NCI-H1694 treated with DMSO at 0.1 percent for 48 hours (cell line): ENCODE data around the gene CASP8.
"Not testable (repeated sequence)": the region's sequence is repeated elsewhere in the genome, so short reads cannot be mapped to it uniquely, and the experiment has no call there.

Experiments used
- DNase-seq: peaks from one replicate; lab custom pipeline; 2025; lab: John Stamatoyannopoulos, UW

CASP8 gene

DNA sequence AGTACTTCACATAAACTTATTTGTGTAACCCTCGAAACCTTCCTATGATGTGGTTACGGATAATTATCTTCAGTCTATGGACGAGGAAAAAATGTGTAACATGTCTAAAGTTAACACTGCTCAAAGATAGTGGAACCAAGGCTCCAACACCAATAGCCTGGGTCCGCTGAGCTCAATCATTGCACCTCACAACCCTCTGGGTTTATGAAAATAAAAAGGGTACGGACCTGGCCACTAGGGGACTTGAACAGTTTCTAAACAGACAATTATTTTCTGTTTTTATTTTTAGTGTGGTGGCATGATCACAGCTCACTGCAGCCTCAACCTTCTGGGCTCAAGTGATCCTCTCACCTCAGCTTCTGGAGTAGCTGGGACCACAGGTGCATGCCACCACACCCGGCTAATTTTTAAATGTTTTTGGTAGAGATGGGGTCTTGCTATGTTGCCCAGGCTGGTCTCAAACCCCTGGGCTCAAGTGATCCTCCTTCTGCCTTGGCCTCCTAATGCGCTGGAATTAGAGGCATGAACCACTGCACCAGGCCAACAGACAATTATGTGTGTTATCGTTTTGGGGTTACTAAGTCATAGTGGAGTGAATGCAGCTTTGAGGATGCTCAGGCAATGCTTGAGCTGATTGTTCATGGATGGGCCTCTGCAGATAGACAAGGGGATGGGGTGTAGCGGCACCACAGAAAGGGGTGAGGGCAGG is 10.1 kb downstream of the CASP8 start:
- DNase-seq = no peak

DNA sequence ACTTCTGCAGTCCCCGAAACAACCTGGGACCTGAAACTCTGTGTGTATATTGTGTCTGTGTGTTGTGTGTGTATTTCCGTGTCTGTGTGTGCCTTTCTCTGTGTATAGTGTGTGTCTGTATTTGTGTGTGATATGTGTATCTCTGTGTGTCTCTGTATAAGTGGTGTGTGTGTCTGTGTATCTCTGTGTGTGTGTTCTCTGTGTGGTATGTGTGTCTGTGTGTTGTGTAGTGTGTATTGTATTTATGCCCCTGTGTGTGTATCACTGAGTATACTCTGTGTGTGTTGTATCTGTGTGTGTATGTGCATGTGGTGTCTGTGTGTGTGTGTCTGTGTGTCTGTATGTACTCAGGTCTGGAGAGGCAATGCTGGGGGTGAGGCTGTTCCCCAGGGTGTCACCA is 11.6 kb downstream of the CASP8 start:
- no peak for DNase-seq

DNA sequence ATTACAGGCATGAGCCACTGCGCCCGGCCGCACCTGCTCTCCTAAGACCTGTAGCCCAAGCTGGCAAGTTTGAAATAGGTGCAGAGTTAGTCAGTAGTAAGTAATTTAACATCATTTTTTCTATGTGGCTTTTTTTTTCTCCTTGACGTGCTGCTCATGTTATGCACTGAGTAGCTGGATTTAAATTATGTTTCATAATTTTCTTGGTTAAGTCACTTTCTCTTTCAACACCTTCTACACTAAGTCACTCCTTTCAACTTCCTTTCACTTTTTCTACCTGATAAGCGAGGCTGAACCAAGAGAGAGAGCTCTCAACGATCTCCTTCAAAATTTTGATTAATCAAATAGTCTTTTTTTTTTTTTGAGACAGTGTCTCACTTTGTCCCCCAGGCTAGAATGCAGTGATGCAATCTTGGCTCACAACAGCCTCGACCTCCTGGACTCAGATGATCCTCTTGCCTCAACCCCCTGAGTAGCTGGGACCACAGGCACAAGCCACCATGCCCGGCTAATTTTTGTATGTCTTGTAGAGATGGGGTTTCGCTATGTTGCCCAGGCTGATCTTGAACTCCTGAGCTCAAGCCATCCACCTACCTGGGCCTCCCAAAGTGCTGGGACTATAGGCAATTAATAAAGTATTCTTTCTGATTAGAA is 13.1 kb downstream of the CASP8 start:
- DNase-seq = no peak

DNA sequence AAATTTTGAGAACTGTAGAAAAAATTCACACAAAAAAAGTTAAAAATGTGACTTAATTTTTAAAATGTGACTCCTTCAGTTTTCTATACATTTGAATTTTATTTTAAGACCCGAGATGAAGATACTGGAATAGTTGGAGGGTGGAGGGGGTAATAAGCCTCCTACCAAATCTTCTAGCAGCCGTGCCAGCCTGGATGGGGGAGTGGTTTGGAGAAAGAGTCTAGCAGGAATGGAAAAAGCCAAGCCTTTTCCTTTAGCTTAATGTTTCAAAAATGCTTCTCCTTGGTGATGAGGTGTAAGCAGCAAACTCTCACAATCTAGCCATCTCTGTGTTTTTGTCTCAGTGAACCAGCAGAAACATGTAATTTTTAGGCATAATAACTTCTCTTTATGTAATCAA is 14.7 kb downstream of the CASP8 start:
- no peak for DNase-seq

DNA sequence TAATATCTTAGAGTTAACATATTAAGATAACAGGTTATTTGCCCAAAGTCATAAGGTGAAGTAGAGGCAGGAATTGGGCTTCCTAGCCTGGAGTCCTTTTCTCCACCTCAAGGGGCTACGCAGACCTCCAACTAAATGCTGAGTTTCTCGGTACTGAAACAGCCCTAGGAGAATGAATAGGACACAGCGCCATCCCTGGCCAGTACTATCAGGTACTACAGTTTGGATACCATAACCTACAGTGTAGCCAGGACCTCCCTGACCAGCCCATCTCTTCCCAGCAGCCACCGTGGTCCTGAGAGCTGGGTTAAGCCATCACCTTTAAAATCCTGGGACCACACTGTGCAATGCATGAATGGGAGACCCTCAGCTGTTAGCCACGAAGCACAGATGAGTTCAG is 15.7 kb downstream of the CASP8 start:
- no peak for DNase-seq

DNA sequence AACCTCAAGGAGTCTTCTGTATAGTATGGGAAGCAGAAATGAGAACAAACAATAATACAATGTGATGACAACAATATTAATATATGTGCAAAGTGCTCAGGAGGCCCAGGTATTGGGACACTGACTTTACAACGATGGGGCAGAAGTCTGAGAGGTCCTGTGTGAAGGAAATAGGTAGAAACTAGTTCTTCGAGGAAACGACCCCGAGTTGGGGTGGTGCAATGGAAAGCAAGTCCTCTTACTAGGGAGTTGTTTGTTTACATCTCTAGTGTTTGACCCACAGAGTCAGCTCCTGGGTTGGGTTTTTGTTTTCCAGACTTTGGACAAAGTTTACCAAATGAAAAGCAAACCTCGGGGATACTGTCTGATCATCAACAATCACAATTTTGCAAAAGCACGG is 16.2 kb downstream of the CASP8 start:
- no peak for DNase-seq

DNA sequence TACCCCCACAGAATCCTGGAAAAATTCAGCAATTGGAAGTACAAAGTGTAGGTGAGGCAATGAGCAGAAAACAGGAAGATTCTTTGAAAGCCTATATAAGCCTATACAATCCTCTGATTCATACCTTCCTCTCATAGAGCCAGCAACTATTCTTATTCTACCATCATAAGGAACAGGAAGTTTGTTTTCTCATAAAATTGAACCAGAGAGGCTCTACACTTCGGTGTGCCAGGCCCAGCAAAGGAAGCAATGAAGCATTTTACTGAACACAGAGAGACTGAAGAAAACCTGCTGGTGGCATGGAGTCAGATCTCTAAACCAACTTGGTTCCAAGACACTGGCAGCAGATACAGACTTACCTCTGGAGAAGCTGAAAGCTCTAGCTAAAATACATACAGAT is 18.7 kb downstream of the CASP8 start:
- DNase-seq = no peak

DNA sequence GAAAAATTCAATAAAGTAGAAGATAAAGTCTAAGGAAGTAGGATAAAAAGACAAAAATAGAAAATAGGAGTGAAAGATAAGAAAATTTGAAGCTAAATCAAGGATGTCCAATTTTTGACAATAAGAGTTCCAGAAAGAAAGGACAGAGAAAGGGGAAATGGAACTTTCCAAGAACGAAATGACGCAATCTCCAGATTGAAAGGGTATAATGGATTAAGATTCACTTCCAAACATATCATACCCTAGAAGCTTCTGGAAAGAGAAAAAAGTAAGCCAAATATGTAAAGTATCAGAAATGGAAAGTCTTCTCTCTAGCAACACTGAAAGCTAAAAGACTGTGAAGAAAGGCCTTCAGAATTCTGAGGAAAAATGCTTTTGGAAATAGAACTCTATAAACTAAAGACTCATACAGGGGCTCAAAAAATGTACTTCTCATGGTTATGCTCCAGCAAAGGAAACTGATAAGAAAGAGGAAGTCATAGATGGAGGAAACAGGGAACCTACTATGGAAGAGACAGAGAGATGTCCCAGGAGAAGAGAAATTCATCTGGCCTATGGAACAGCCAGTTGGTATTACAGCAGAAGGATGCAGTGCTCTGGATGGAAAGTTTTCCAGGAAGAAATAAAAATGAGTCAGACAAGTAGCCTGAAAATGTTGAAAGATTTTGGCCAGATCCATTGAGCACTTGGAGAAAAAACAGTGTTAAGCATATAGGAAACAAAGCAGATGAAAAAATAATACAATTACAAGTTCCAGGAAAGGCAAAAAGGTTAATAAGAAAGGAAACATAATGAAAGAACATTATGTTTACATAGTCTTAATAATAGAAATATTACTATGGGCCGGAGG is 20.1 kb downstream of the CASP8 start:
- DNase-seq = no peak

DNA sequence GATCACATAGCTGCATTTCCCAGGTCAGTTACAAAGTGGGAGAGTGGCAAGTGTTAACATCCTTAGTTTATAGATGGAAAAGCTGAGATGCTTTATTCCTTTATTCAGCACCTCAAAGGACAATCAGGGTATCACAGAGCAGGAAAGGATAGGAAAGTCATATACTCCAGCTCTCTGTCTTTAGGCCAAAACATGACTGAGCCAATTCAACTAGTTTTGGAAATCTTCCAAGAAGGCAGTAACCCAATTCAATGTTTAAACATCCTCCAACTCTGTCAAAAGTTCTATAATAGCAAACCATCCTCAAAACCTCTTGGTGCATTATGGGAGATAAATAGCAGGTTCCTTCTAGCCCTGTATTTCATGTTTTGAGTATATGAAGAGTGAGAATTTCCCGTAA is 25.2 kb downstream of the CASP8 start:
- no peak for DNase-seq

DNA sequence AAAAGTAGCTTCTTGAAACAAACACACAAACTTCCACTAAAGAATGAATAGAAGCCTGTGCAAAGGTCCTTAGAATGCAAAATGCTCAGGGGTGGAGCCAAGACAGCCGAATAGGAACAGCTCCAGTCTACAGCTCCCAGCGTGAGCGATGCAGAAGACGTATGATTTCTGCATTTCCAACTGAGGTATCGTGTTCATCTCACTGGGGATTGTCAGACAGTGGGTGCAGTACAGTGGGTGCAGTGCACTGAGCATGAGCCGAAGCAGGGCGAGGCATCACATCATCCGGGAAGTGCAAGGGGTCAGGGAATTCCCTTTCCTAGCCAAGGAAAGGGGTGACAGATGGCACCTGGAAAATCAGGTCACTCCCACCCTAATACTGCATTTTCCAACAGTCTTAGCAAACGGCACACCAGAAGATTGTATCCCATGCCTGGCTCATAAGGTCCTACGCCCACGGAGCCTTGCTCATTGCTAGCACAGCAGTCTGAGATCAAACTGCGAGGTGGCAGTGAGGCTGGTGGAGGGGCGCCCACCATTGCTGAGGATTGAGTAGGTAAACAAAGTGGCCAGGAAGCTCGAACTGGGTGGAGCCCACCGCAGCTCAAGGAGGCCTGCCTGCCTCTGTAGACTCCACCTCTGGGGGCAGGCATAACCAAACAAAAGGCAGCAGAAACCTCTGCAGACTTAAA is 30.3 kb downstream of the CASP8 start:
- not testable (repeated sequence) for DNase-seq

DNA sequence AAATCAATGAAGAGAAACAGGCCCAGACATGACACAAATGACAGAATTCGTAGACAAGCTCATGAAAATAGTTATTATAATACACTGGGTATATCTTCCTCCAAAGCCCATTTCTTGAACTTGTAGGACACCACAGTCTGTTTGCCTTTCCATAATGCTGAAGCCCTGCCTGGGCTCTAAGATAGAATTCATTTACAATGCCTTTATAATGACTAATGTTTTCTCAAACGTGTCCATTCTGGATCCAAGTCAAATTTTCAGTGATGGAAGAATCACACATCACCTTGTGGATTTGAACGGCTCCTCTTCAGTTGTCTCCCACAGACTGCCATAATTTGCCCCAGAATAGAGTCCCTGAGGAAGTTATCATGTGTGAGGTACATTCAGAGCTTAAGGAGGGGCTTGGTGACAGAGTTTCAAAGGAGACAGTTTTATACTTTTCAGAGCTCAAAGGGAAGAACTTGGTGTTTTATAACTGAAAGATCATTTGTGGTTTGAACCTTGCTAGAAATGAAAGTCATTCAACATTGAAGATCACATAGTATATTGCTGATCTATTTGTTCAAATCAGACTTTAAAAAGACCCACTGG is 38.2 kb downstream of the CASP8 start:
- DNase-seq = no peak

DNA sequence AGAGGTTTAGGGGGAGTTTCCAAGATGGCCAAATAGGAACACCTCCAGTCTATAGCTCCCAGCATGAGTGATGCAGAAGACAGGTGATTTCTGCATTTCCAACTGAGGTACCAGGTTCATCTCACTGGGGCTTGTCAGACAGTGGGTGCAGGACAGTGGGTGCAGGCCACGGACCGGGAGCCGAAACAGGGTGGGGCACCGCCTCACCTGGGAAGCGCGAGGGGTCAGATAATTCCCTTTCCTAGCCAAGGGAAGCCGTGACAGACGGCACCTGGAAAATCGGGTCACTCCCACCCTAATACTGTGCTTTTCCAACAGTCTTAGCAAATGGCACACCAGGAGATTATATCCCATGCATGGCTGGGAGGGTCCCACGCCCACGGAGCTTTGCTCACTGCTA is 39.6 kb downstream of the CASP8 start:
- not testable (repeated sequence) for DNase-seq

DNA sequence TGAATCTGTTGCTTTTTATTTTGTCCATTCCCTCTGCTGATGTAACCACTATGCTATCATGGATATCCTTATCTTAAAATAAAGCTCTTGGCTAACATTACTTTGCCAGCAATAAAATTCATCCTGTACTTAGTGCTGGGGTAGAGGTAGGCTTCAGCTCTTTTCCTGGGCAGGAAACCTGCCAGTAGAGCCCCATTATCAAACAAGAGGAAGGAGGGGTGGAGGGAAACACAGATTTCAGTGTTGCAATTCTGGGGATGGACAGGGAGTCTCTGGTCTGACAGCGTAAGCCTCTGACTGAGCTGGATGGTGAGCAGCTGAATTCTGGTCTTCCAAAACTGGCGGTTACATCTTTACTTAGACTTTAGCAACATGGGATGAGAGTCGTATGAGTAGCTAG is 47.5 kb downstream of the CASP8 start:
- no peak for DNase-seq

DNA sequence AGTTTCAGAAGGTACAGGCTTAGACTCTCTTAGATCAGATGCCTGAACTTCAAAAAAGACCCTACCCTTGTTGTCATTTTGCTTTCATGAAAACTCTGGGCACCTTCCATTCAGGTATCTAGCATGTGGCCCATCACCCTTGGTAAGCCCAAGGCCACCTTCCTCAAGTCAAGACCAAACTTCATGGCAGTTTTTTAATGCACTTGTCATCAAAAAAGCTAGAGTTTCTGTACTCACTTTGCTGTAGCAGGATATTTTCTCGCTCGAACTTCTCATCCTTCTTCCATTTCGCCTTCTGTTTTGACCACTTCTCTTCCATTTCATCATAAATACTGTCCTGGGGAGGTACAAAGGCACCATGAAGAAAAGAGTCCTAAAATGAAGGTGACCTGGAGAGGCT is 48.6 kb downstream of the CASP8 start:
- no peak for DNase-seq

DNA sequence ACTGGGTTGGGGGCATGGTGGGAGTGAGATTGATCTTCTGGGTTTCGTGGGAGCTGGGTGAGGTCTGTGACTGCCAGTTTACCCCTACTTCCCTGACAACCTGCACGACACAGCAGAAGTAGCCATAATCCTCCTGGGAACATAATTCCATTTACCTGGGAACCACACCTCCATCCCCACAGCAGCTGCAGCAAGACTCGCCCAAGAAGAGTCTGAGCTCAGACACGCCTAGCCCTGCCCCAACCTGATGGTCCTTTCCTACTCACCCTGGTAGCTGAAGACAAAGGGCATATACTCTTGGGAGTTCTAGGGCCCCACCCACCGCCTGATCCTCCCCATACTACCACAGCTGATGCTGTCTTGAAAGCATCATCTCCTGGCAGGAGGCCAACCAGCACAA is 53.0 kb downstream of the CASP8 start:
- no peak for DNase-seq

DNA sequence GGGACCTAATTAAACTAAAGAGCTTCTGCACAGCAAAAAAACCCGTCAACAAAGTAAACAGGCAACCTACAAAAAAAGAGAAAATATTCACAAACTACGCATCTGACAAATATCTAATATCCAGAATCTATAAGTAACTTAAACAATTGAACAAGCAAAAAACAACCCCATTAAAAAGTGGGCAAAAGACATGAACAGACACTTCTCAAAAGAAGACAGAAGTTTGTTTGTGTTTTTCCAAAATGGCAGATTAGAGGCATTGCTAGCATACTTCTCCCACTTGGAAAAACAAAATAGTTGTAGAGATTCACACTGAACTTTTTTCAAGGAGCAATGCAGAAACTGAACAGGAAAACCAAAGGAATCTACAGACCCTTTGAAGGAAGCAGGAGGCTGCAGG is 59.2 kb downstream of the CASP8 start:
- no peak for DNase-seq

DNA sequence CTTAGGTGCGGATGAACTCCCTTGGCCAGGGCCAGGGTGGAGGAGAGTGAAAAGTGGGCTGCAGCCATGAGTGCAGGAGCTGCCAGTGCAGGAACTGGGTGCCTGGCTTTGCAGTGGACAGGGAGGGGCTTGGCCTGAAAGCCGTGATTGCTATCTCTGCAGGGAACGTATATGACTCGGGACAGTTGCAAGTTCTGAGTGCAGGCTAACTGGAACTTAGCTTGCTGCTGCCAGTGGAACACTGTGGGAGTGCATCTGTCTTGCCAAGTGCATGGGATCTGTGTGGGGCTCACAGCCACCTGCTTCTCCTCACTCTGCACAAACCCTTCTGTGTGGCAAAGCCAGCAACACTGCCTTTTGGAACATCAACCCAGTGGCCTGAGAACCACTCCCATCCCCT is 59.9 kb downstream of the CASP8 start:
- no peak for DNase-seq

DNA sequence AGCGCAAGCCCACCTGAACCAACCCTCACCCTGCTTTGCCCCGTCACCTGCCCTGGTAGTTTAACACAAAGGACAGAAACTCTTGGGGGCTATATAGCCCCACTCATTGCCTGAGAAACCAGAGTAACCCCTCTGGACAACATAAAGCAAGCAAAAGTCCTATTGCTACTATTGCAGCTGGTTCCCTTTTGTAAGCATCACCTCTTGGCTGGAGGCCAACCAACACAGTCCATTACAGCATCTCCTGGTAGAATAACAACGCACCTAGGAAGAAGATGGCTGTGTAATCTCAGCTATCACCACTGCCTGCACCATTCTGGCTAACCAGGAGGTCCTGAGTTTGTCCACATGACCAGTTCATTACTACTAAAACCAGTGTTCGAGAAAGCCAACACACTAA is 60.4 kb downstream of the CASP8 start:
- no peak for DNase-seq

DNA sequence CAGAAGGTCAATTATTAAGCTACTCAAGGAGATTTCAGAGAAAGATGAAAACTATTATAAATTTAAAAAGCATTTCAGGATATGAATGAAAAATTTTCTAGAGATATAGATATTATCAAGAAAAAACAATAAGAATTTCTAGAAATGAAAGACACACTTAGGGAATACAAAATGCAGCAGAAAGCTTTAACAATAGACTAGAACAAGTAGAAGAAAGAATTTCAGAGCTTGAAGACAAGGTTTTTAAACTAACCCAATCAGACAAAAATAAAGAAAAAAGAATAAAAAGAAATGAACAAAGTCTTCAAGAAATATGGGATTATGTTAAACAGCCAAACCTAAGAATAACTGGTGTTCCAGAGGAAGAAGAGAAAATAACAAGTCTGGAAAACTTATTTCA is 62.4 kb downstream of the CASP8 start:
- no peak for DNase-seq

DNA sequence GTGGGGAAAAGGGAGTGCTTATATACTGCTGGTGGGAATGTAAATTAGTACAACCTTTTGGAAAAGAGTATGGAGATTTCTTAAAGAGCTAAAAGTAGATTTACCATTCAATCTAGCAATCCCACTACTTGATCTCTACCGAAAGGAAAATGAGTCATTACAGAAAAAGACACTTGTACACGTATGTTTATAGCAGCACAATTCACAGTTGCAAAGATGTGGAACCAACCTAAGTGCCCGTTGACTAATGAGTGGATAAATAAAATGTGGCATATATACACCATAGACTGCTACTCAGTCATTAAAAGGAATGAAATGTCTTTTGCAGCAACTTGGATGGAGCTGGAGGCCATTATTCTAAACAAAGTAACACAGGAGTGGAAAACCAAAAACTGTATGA is 67.3 kb downstream of the CASP8 start:
- DNase-seq = no peak

DNA sequence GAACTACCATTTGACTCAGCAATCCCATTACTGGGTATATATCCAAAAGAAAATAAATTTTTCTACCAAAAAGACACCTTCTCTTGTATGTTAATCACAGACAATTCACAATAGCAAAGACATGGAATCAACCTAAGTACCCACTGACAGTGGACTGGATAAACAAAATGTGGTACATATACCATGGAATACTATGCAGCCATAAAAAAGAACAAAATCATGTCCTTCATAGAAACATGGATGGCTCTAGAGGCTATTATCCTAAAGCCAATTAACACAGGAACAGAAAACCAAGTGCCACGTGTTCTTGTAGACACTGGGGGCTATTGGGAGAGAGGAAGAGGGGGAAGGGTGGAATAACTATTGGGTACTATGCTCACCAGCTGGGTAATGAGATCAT is 69.1 kb downstream of the CASP8 start:
- no peak for DNase-seq
